HepG2 (cell line): Measurements from ENCODE around the gene HLA-DRB1.

ENCODE experiments used
- CREB1 ChIP-seq, 2 experiments: fragments of 450-650 bp in 1 of 2; IDR thresholded peaks; 2 replicates each; pipeline ENCODE4 v1.6.1; 2016 to 2017; ENCODE audit warnings: control low read depth in 1 of 2, mild to moderate bottlenecking in 1 of 2, missing compliant biosample characterization in 1 of 2, missing genetic modification characterization in 1 of 2
- EZH2 ChIP-seq: conservative IDR thresholded peaks from 2 replicates; pipeline ENCODE4 v1.6.1; 2012; ENCODE audit warnings: mild to moderate bottlenecking, low read depth, low read length, moderate library complexity
- FOSL1 ChIP-seq: sonication (generic); formaldehyde crosslinking; IDR thresholded peaks from 2 replicates; pipeline ENCODE4 v1.9.0; 2021; ENCODE audit warnings: missing genetic modification reagents, borderline replicate concordance
- RFX5 ChIP-seq: IDR thresholded peaks from 2 replicates; pipeline ENCODE4 v1.6.1; 2011; ENCODE audit warnings: low read depth, low read length, improper control_type of control experiment
- TCF7 ChIP-seq: sonication (generic); IDR thresholded peaks from 2 replicates; pipeline ENCODE4 v1.6.1; 2016; ENCODE audit warnings: antibody characterized with exemption, low read depth
- TGIF2 ChIP-seq: IDR thresholded peaks from 2 replicates; pipeline ENCODE4 v1.6.1; 2016; ENCODE audit warnings: control low read depth, missing compliant biosample characterization
- ZMYM2 ChIP-seq: sonication (generic); formaldehyde crosslinking; IDR thresholded peaks from 2 replicates; pipeline ENCODE4 v1.8.0; 2022; ENCODE audit warnings: mild to moderate bottlenecking, missing genetic modification reagents
- ZNF33B ChIP-seq: sonication (generic); formaldehyde crosslinking; IDR thresholded peaks from 2 replicates; pipeline ENCODE4 v1.5.1; 2020; ENCODE audit warnings: mild to moderate bottlenecking, missing genetic modification reagents
- TF ChIP-seq, protein P1 (sequence below): sonication (generic); formaldehyde crosslinking; IDR thresholded peaks from 2 replicates; pipeline ENCODE4 v1.4.0; 2020; ENCODE audit warnings: missing genetic modification reagents
- TF ChIP-seq, protein P2 (sequence below): sonication (generic); formaldehyde crosslinking; IDR thresholded peaks from 2 replicates; pipeline ENCODE4 v1.5.0; 2020; ENCODE audit warnings: mild to moderate bottlenecking, missing genetic modification reagents, moderate library complexity
- TF ChIP-seq, protein P3 (sequence below), 2 experiments: sonication (generic) in 1 of 2; formaldehyde crosslinking in 1 of 2; IDR thresholded peaks; 2 replicates each; pipeline versions ENCODE4 v1.5.1 to v1.6.1; 2011 to 2020; ENCODE audit warnings: borderline replicate concordance in 1 of 2, low read depth in 1 of 2, low read length in 1 of 2, mild to moderate bottlenecking in 1 of 2, missing genetic modification reagents in 1 of 2, moderate library complexity in 1 of 2
- TF ChIP-seq, protein P4 (sequence below): IDR thresholded peaks from 2 replicates; pipeline ENCODE4 v1.6.1; 2016; ENCODE audit warnings: low read depth
- TF ChIP-seq, protein P5 (sequence below): sonication (generic); formaldehyde crosslinking; IDR thresholded peaks from 2 replicates; pipeline ENCODE4 v1.5.1; 2020; ENCODE audit warnings: mild to moderate bottlenecking, missing genetic modification reagents, moderate library complexity
- TF ChIP-seq, protein P6 (sequence below): sonication (generic); formaldehyde crosslinking; IDR thresholded peaks from 2 replicates; pipeline ENCODE4 v1.4.0; 2020; ENCODE audit warnings: missing genetic modification reagents

DNA sequence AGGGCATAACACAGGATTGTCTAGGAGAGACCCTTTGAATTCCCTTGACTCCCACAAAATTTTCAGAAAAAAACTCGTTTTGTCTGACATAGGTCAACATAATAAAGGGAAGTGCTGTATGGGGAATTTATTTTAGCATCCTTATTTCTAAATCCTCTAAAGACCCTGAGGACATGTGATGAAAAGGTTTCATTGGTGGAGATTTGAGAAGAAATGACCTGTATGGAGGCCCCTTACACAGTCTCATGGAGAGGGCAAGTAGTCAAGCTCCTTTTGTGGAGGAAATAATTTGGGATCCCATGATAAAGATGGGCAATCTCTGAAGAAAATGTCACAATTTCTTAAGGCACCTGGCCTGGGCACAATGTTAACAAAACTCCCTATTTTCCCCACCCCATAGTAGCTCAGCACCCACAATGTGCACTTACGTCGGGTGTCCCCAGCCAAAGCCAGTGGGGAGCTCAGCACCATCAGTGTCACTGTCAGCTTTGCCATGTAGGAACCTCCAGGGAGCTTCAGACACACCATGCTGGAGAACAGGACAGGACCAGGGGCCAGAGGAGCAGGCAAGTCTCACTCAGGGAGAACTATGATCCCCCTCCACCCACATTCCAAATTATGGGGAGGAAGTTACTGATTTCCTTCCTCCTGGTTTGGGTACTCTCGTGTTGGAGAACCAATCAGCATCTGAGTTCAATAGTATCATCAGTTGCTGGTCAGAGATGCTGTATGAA, 59.8 kb downstream of the HLA-DRB1 start, which contains the start of gene HLA-DRB5:
- TF ChIP-seq, protein P1, sequence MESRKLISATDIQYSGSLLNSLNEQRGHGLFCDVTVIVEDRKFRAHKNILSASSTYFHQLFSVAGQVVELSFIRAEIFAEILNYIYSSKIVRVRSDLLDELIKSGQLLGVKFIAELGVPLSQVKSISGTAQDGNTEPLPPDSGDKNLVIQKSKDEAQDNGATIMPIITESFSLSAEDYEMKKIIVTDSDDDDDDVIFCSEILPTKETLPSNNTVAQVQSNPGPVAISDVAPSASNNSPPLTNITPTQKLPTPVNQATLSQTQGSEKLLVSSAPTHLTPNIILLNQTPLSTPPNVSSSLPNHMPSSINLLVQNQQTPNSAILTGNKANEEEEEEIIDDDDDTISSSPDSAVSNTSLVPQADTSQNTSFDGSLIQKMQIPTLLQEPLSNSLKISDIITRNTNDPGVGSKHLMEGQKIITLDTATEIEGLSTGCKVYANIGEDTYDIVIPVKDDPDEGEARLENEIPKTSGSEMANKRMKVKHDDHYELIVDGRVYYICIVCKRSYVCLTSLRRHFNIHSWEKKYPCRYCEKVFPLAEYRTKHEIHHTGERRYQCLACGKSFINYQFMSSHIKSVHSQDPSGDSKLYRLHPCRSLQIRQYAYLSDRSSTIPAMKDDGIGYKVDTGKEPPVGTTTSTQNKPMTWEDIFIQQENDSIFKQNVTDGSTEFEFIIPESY (CRISPR knock-in tag), result no peak
- TF ChIP-seq, protein P2, sequence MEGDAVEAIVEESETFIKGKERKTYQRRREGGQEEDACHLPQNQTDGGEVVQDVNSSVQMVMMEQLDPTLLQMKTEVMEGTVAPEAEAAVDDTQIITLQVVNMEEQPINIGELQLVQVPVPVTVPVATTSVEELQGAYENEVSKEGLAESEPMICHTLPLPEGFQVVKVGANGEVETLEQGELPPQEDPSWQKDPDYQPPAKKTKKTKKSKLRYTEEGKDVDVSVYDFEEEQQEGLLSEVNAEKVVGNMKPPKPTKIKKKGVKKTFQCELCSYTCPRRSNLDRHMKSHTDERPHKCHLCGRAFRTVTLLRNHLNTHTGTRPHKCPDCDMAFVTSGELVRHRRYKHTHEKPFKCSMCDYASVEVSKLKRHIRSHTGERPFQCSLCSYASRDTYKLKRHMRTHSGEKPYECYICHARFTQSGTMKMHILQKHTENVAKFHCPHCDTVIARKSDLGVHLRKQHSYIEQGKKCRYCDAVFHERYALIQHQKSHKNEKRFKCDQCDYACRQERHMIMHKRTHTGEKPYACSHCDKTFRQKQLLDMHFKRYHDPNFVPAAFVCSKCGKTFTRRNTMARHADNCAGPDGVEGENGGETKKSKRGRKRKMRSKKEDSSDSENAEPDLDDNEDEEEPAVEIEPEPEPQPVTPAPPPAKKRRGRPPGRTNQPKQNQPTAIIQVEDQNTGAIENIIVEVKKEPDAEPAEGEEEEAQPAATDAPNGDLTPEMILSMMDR, result no peak
- TF ChIP-seq, protein P3, sequence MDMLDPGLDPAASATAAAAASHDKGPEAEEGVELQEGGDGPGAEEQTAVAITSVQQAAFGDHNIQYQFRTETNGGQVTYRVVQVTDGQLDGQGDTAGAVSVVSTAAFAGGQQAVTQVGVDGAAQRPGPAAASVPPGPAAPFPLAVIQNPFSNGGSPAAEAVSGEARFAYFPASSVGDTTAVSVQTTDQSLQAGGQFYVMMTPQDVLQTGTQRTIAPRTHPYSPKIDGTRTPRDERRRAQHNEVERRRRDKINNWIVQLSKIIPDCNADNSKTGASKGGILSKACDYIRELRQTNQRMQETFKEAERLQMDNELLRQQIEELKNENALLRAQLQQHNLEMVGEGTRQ (IDR thresholded peaks at IDR 0.05; ENCODE audit: low read depth, low read length), result no peak
- TF ChIP-seq, protein P3 (CRISPR knock-in tag; IDR thresholded peaks at IDR 0.05; ENCODE audit: borderline replicate concordance), result no peak
- no peak for TF ChIP-seq CREB1 (IDR thresholded peaks at IDR 0.05)
- TF ChIP-seq CREB1 (CRISPR knock-in tag; IDR thresholded peaks at IDR 0.05), result no peak
- no peak for TF ChIP-seq ZNF33B (CRISPR knock-in tag)
- no peak for TF ChIP-seq ZMYM2 (CRISPR knock-in tag)
- TF ChIP-seq, protein P4, sequence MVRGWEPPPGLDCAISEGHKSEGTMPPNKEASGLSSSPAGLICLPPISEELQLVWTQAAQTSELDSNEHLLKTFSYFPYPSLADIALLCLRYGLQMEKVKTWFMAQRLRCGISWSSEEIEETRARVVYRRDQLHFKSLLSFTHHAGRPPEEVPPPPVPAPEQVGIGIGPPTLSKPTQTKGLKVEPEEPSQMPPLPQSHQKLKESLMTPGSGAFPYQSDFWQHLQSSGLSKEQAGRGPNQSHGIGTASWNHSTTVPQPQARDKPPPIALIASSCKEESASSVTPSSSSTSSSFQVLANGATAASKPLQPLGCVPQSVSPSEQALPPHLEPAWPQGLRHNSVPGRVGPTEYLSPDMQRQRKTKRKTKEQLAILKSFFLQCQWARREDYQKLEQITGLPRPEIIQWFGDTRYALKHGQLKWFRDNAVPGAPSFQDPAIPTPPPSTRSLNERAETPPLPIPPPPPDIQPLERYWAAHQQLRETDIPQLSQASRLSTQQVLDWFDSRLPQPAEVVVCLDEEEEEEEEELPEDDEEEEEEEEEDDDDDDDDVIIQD (CRISPR knock-in tag), result no peak
- no peak for TF ChIP-seq EZH2
- TF ChIP-seq, protein P5, sequence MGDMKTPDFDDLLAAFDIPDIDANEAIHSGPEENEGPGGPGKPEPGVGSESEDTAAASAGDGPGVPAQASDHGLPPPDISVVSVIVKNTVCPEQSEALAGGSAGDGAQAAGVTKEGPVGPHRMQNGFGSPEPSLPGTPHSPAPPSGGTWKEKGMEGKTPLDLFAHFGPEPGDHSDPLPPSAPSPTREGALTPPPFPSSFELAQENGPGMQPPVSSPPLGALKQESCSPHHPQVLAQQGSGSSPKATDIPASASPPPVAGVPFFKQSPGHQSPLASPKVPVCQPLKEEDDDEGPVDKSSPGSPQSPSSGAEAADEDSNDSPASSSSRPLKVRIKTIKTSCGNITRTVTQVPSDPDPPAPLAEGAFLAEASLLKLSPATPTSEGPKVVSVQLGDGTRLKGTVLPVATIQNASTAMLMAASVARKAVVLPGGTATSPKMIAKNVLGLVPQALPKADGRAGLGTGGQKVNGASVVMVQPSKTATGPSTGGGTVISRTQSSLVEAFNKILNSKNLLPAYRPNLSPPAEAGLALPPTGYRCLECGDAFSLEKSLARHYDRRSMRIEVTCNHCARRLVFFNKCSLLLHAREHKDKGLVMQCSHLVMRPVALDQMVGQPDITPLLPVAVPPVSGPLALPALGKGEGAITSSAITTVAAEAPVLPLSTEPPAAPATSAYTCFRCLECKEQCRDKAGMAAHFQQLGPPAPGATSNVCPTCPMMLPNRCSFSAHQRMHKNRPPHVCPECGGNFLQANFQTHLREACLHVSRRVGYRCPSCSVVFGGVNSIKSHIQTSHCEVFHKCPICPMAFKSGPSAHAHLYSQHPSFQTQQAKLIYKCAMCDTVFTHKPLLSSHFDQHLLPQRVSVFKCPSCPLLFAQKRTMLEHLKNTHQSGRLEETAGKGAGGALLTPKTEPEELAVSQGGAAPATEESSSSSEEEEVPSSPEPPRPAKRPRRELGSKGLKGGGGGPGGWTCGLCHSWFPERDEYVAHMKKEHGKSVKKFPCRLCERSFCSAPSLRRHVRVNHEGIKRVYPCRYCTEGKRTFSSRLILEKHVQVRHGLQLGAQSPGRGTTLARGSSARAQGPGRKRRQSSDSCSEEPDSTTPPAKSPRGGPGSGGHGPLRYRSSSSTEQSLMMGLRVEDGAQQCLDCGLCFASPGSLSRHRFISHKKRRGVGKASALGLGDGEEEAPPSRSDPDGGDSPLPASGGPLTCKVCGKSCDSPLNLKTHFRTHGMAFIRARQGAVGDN, result no peak
- no peak for TF ChIP-seq TCF7
- peak; percentile 92 for TF ChIP-seq RFX5
- no peak for TF ChIP-seq FOSL1 (CRISPR knock-in tag)
- TF ChIP-seq, protein P6, sequence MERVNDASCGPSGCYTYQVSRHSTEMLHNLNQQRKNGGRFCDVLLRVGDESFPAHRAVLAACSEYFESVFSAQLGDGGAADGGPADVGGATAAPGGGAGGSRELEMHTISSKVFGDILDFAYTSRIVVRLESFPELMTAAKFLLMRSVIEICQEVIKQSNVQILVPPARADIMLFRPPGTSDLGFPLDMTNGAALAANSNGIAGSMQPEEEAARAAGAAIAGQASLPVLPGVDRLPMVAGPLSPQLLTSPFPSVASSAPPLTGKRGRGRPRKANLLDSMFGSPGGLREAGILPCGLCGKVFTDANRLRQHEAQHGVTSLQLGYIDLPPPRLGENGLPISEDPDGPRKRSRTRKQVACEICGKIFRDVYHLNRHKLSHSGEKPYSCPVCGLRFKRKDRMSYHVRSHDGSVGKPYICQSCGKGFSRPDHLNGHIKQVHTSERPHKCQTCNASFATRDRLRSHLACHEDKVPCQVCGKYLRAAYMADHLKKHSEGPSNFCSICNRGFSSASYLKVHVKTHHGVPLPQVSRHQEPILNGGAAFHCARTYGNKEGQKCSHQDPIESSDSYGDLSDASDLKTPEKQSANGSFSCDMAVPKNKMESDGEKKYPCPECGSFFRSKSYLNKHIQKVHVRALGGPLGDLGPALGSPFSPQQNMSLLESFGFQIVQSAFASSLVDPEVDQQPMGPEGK (CRISPR knock-in tag), result no peak
- no peak for TF ChIP-seq TGIF2 (CRISPR knock-in tag)
